KOPT-K1 (cell line): ENCODE data around the gene EDIL3.

Experiments used
- H3K27ac ChIP-seq: fragments of 200-600 bp; sonication (generic); 2 replicates; pipeline ENCODE4 v1.5.1; 2016; ENCODE audit warnings: antibody characterized with exemption, mild to moderate bottlenecking, low read depth, low read length; ENCODE audit not compliant: poor library complexity, severe bottlenecking
- H3K36me3 ChIP-seq: fragments of 200-600 bp; sonication (generic); 2 replicates; pipeline ENCODE4 v1.5.1; 2017; ENCODE audit warnings: antibody characterized with exemption, mild to moderate bottlenecking, low read length, moderate library complexity; ENCODE audit not compliant: insufficient read depth
- H3K9me3 ChIP-seq: fragments of 200-600 bp; sonication (generic); 2 replicates; pipeline ENCODE4 v1.5.1; 2017; ENCODE audit warnings: antibody characterized with exemption, low read length, mild to moderate bottlenecking; ENCODE audit not compliant: insufficient read depth, poor library complexity, severe bottlenecking

EDIL3 gene

DNA sequence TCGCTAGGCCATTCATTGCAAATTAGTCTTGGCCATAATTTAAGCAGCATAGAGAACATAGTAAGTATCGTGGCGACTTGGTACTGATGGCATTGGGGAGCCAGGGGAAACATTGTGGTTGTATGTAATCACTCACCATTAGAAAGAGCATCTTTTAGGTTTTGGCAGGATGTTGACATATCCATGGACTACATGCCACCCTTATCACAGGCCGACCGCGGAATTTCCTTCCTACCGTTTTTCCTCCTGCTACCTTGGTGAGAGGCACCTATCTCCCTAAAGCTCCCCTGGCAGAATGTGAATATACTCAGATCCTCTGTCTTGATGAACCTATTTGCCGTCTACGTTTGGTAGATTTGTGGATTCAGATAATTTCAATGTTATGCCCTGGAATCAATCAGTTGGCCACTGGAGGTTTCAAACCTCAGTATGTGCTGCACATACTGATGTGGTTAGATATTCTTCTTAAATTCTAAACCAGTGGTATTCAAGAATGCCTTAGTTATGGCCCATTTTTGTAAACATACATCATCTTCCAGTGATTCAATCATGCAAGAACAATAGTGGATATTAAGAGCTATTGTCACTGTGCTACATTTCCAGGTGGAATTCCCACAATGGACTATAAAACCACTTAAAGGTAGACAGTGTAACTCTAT is 393.0 kb downstream of the EDIL3 start:
- Histone ChIP-seq H3K9me3 (no peaks in the 10 kb centered on the region), H3K27ac (no peak overlapping the region), H3K36me3 (no peaks in the 10 kb centered on the region)

DNA sequence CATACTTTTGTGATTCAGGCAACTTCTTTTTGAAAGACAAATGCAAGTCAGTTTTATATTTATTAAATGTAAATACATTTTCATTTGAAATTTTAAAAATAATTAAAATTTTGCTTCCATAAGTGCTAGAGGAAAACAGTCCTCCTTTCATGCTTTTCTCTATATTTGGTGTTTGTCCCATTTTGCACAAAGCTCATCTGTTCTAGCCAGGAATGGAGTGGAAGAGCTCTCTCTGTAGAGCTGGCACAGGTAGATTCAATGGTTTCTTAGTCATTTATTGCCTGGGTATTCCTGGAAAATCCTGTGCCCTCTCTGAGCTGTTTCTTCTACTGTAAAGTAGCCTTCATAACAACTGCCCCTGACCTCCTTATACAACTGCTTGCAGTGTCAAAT is 396.4 kb downstream of the EDIL3 start:
- Histone ChIP-seq H3K27ac (no peak overlapping the region), H3K9me3 (no peaks in the 10 kb centered on the region), H3K36me3 (no peaks in the 10 kb centered on the region)

DNA sequence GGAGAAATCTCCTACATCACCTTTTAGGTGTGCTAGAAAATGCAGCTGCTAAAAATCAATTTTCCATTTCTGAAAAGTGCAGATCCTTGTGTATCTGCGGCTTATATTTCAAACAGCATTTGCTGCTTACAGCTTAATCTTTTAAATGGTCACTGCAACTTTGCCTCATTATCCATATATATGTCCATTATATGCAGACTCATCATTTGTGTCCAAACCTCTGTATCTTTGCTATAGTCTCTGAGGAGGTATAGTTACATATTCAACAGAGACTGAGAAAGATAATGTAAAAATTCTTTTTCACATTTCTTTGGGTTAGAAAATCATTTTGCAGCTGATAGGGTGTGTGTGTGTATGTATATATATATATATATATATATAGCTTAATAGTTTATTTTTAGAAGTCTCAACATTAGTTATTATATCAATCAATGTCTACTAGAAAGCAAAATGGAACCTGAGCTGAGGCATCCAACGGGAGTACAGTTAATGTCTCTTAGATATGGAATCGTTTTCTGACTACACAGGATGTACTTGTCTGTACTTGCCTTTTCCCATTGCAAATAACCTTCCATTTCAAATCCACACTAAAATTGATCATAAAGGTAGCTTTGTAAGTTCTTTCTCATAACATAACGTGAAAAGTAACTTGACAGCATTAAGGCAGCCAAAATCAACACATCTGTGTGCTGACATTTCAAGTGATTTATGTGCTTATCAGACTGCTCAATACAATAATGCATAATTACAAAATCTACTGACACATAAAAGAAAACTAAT is 397.0 kb downstream of the EDIL3 start:
- no peaks in the 10 kb centered on the region for H3K9me3 ChIP-seq
- no peaks in the 10 kb centered on the region for H3K36me3 ChIP-seq
- no peak overlapping the region for H3K27ac ChIP-seq

- no peaks in the 10 kb centered on the region for H3K9me3 ChIP-seq
- H3K27ac ChIP-seq = no peak overlapping the region
- no peaks in the 10 kb centered on the region for H3K36me3 ChIP-seq
Observed at GRCh38 chr5:83983852-83984251, 400.8 kb downstream of the EDIL3 start.

DNA sequence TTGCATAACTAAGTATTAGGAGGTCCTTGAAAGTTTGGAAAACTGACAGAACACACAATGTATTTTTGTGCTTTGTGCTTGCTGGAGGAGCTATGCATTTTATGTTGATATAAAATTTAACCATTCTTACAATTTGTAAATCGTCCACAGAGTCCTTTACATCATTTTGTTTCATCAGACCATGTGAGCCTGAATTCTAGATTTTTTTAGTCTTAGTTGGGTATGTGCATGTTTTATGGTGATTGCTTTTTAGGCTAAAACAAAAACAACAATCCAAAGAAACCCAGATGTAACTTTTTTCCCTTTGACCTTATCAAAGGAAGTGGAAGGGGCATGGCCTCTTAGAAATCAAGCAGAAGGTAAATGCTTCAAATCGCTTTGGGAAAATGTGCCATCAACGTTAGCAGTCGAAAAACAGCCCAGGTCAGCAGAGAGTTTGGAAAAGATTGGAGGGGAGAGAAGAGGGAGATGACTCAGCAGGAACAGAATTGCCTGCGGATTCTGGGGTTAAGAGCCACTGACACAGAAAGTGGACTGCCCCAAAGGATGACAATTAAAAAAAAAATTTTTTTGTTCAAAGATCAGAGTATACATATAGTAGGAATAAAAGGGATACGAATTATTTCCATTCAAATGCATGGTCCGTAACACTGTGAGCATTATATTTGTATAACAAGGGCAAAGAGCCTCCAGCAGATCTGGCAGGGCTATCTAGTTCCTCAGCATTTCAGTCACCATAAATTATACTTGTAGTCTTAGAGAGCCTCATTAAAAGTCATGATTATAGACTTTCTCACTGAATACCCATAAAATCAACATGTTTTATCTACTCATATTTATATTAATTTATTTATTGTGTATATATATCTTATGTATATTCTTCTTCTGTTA is 410.5 kb downstream of the EDIL3 start:
- no peaks in the 10 kb centered on the region for H3K9me3 ChIP-seq
- no peak overlapping the region for H3K27ac ChIP-seq
- no peaks in the 10 kb centered on the region for H3K36me3 ChIP-seq

DNA sequence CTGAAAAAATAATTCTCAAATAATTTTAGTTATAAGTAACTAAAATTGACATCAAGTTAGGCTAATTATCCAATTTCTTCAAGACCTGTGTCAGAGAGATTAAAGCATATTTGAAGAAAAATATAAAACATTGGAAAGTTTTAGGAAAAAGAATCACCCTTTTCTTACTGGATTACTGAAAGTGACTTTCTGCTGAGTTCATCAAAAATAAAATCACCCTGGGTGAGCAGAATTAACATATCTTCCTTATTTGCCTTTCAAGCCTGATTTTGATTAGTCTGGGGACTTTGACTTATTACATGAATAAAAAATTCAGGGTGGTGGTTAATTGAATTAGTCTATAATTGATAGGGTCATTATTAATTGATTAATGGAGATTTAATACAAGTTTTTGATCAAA is 411.8 kb downstream of the EDIL3 start:
- Histone ChIP-seq H3K27ac (no peak overlapping the region), H3K36me3 (no peaks in the 10 kb centered on the region), H3K9me3 (no peaks in the 10 kb centered on the region)

- Histone ChIP-seq H3K9me3 (no peaks in the 10 kb centered on the region), H3K36me3 (no peaks in the 10 kb centered on the region), H3K27ac (no peak overlapping the region)
Observed at GRCh38 chr5:83972236-83972635, 412.4 kb downstream of the EDIL3 start.

DNA sequence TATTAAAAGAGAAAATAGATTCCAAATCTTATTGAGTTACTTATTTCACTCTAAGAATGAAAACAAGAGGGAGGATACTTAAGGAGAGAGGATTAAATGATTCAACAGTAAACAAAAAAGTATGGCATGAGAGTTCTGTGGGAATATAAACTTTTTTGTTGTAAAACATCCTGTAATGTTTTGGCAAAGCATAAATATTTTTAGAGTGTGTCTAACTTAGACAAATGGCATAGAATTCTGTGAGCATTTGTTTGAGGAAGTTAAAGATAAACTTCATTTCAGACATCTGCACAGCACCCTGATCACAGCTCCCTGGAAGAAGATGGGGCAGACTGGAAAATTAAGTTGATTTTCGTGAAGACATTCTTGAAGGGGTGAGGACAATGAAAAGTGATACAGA is 417.3 kb downstream of the EDIL3 start:
- Histone ChIP-seq H3K27ac (no peak overlapping the region), H3K9me3 (no peaks in the 10 kb centered on the region), H3K36me3 (no peaks in the 10 kb centered on the region)

- no peaks in the 10 kb centered on the region for H3K9me3 ChIP-seq
- H3K36me3 ChIP-seq = no peaks in the 10 kb centered on the region
- no peak overlapping the region for H3K27ac ChIP-seq
Observed at GRCh38 chr5:83965441-83965840, 419.2 kb downstream of the EDIL3 start.

DNA sequence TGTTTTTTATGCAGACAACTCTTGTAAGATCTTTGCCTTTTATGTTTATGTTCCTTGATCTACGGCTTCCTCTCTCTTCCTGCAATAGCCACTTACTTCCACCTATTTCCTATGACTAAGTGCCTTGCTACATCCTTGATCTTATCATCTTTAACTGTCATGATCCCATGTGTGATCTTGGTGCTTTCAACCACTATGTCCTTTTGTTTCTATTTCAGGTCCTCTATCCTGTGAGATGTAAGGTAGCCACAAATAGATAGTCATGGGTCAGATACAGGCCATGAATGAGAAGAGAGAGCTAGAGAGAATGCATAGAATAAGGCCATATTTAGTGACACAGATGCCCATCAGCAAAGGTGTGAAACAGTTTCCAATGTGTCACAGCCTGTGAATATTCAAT is 420.4 kb downstream of the EDIL3 start:
- Histone ChIP-seq H3K27ac (no peak overlapping the region), H3K36me3 (no peaks in the 10 kb centered on the region), H3K9me3 (no peaks in the 10 kb centered on the region)

DNA sequence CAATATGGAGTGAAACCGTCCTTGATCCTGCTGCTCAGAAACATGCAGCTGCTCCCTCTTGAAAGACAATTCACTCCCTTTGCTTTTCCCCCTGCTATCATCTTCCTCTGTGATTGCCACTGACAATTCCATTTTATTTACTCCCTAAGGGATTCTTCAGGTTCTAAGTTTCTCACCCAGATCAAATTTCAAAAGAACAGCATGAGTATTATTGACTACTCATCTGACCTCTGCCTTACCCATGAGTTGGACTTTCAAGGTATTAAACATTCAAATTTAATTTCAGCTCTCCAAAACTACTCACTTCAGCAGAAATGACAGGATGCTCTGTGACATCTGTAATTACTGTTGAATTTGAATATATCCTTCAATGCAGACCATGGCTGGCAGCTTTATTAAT is 427.5 kb downstream of the EDIL3 start:
- Histone ChIP-seq H3K36me3 (no peaks in the 10 kb centered on the region), H3K27ac (no peak overlapping the region), H3K9me3 (no peaks in the 10 kb centered on the region)

DNA sequence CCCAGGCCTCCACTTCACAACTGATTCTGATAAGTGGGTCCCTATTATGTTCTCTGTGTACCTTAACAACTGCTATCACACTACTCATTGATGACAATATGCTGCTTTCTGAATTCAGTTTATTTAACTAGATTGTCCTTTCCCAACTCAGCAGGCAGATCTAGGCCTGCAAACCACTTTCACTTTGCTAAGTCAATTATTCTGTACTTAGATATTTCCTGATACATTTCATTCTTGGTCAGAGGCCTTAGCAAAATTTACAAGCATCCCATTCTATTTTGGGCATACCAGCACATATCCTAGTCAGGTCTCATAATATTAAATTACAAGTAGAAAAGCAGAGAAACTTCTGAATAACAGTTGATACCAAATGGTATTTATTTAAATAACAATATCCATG is 428.3 kb downstream of the EDIL3 start:
- Histone ChIP-seq H3K27ac (no peak overlapping the region), H3K9me3 (no peaks in the 10 kb centered on the region), H3K36me3 (no peaks in the 10 kb centered on the region)

DNA sequence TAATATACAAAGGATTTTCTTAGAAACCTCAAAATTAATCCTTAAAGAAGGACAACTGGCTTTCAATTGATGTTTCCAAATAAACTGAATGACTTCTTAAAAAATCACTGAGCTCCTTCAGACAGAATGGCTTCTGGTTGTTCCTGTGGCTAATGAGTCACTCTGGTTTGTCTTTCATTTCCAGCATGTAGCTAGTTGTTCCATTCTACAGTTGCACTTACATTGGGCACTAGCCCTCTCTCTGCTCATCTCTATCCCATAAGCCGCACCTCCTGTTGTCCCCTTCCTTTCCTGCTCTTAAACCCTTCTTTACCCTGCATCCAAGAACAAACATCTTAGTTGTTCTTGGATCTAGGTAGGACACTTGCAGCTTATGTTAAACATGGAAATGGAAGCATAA is 428.8 kb downstream of the EDIL3 start:
- H3K27ac ChIP-seq = no peak overlapping the region
- H3K36me3 ChIP-seq = no peaks in the 10 kb centered on the region
- H3K9me3 ChIP-seq = no peaks in the 10 kb centered on the region

GRCh38 chr5:83947763-83948162 is 436.9 kb downstream of the EDIL3 start:
- no peaks in the 10 kb centered on the region for H3K36me3 ChIP-seq
- no peak overlapping the region for H3K27ac ChIP-seq
- no peaks in the 10 kb centered on the region for H3K9me3 ChIP-seq

GRCh38 chr5:83946516-83946915 is 438.2 kb downstream of the EDIL3 start:
- Histone ChIP-seq H3K36me3 (no peaks in the 10 kb centered on the region), H3K9me3 (no peaks in the 10 kb centered on the region)

More at GRCh38 chr5:83946516-83946915, 438.2 kb downstream of the EDIL3 start:
- no peak overlapping the region for H3K27ac ChIP-seq
